Measurements from ENCODE around the gene PREPL.

PREPL gene

GRCh38 chr2:44324971-44325426 is 36.3 kb downstream of the PREPL start:
- TF ChIP-seq CTCF (conservative IDR thresholded peaks at IDR 0.05; ENCODE audit: control insufficient read depth, insufficient read depth, low read depth, low read length) = no peak
- no peak overlapping the region for H3K4me3 ChIP-seq (ENCODE audit: control insufficient read depth, low read depth, low read length)
- DNase-seq (ENCODE audit: low read depth) = peak; percentile 59

- no peak overlapping the region for H3K4me3 ChIP-seq (ENCODE audit: control insufficient read depth, low read depth, low read length)
- no peak for DNase-seq (ENCODE audit: low read depth)
- no peak for TF ChIP-seq CTCF (conservative IDR thresholded peaks at IDR 0.05; ENCODE audit: control insufficient read depth, insufficient read depth, low read depth, low read length)
These were observed 39.9 kb downstream of the PREPL start for GRCh38 chr2:44321360-44321759.

GRCh38 chr2:44320832-44321231 is 40.5 kb downstream of the PREPL start:
- no peak overlapping the region for H3K4me3 ChIP-seq (ENCODE audit: control insufficient read depth, low read depth, low read length)
- DNase-seq (ENCODE audit: low read depth) = no peak
- TF ChIP-seq CTCF (conservative IDR thresholded peaks at IDR 0.05; ENCODE audit: control insufficient read depth, insufficient read depth, low read depth, low read length) = no peak

- no peak for TF ChIP-seq CTCF (conservative IDR thresholded peaks at IDR 0.05; ENCODE audit: control insufficient read depth, insufficient read depth, low read depth, low read length)
- DNase-seq (ENCODE audit: low read depth) = no peak
- H3K4me3 ChIP-seq (ENCODE audit: control insufficient read depth, low read depth, low read length) = no peak overlapping the region
These were observed 45.3 kb downstream of the PREPL start for GRCh38 chr2:44315945-44316344.

- H3K4me3 ChIP-seq (ENCODE audit: control insufficient read depth, low read depth, low read length) = no peak overlapping the region
- no peak for TF ChIP-seq CTCF (conservative IDR thresholded peaks at IDR 0.05; ENCODE audit: control insufficient read depth, insufficient read depth, low read depth, low read length)
- no peak for DNase-seq (ENCODE audit: low read depth)
These were observed 46.9 kb downstream of the PREPL start for GRCh38 chr2:44314362-44314761.

- TF ChIP-seq CTCF (conservative IDR thresholded peaks at IDR 0.05; ENCODE audit: control insufficient read depth, insufficient read depth, low read depth, low read length) = no peak
- DNase-seq (ENCODE audit: low read depth) = peak; percentile 3
- H3K4me3 ChIP-seq (ENCODE audit: control insufficient read depth, low read depth, low read length) = no peak overlapping the region
These were observed 51.0 kb downstream of the PREPL start for GRCh38 chr2:44310287-44310686.

- DNase-seq (ENCODE audit: low read depth) = no peak
- no peak for TF ChIP-seq CTCF (conservative IDR thresholded peaks at IDR 0.05; ENCODE audit: control insufficient read depth, insufficient read depth, low read depth, low read length)
These were observed 55.4 kb downstream of the PREPL start for GRCh38 chr2:44305882-44306281.

More at GRCh38 chr2:44305882-44306281, 55.4 kb downstream of the PREPL start:
- no peak overlapping the region for H3K4me3 ChIP-seq (ENCODE audit: control insufficient read depth, low read depth, low read length)

Data from fibroblast of mammary gland (primary cell).